Glutamatergic neuron (in vitro differentiated cells): Measurements from ENCODE around the gene ERCC1. TPM values are rescaled to one million over a fixed set of nuclear protein-coding genes. Genes with fewer than 3 reads are reported as not detected.
A peak's percentile ranks its signal among the peaks of the same experiment; 100 is the strongest.
"Not testable (repeated sequence)": the region's sequence is repeated elsewhere in the genome, so short reads cannot be mapped to it uniquely, and the experiment has no call there.

ENCODE experiments used
- DNase-seq: peaks from one replicate; pipeline ENCODE4 v3.0.0; 2022
- H3K27ac Mint-ChIP-seq: one replicate; pipeline ENCODE4 v1.8.0; 2020; ENCODE audit warnings: mild to moderate bottlenecking, mixed read lengths, inconsistent platforms; ENCODE audit not compliant: unreplicated experiment
- H3K27me3 Mint-ChIP-seq: one replicate; pipeline ENCODE4 v1.8.0; 2020; ENCODE audit warnings: mild to moderate bottlenecking, moderate library complexity, mixed read lengths, inconsistent platforms; ENCODE audit not compliant: unreplicated experiment
- H3K36me3 Mint-ChIP-seq: one replicate; pipeline ENCODE4 v1.8.0; 2020; ENCODE audit warnings: mild to moderate bottlenecking, mixed read lengths, inconsistent platforms; ENCODE audit not compliant: unreplicated experiment
- H3K4me1 Mint-ChIP-seq: one replicate; pipeline ENCODE4 v1.8.0; 2020; ENCODE audit warnings: mild to moderate bottlenecking, low read depth, mixed read lengths, inconsistent platforms; ENCODE audit not compliant: unreplicated experiment
- H3K4me3 Mint-ChIP-seq: one replicate; pipeline ENCODE4 v1.8.0; 2020; ENCODE audit warnings: mild to moderate bottlenecking, mixed read lengths, inconsistent platforms; ENCODE audit not compliant: unreplicated experiment
- H3K9me3 Mint-ChIP-seq: one replicate; pipeline ENCODE4 v1.8.0; 2020; ENCODE audit warnings: mild to moderate bottlenecking, moderate library complexity, mixed read lengths, inconsistent platforms; ENCODE audit not compliant: unreplicated experiment
- CTCF ChIP-seq: fragments of 200-600 bp; sonication (generic); IDR thresholded peaks from one replicate; pipeline ENCODE4 v1.5.0; 2021; ENCODE audit not compliant: partially characterized antibody, unreplicated experiment
- total RNA-seq: library from RNA; stranded (reverse); fragmentation: NEBNext Ultra II Directional; extraction: Animal tissue kit (Norgen Biotek cat#: 25700); gene quantifications from one replicate; pipeline ENCODE4 v1.2.1, GENCODE V29; 2021; ENCODE audit not compliant: unreplicated experiment

ERCC1 gene
- total RNA-seq, 1 donor from 2014 or later: 65.7 TPM

GRCh38 chr19:45440873-45441654 lies 17.3 kb upstream of the ERCC1 start:
- no peak for TF ChIP-seq CTCF
- Mint-ChIP-seq H3K4me1 (peaks cover 1% of the 10 kb centered on the region), H3K36me3 (no peaks in the 10 kb centered on the region), H3K9me3 (peaks cover 4% of the 10 kb centered on the region), H3K27ac (no peak overlapping the region), H3K27me3 (peaks cover 7% of the 10 kb centered on the region), H3K4me3 (peak overlapping the region; percentile 78)
- no peak for DNase-seq

GRCh38 chr19:45440259-45440638 lies 16.5 kb upstream of the ERCC1 start:
- Mint-ChIP-seq H3K4me3 (peak overlapping the region; percentile 78), H3K4me1 (peaks cover 1% of the 10 kb centered on the region), H3K36me3 (no peaks in the 10 kb centered on the region), H3K27ac (no peak overlapping the region), H3K27me3 (peaks cover 6% of the 10 kb centered on the region), H3K9me3 (peaks cover 3% of the 10 kb centered on the region)
- no peak for TF ChIP-seq CTCF
- no peak for DNase-seq

GRCh38 chr19:45439569-45440258 lies 16.0 kb upstream of the ERCC1 start:
- Mint-ChIP-seq H3K4me3 (peak overlapping the region; percentile 78), H3K27ac (no peak overlapping the region), H3K36me3 (no peaks in the 10 kb centered on the region), H3K27me3 (peaks cover 6% of the 10 kb centered on the region), H3K4me1 (peaks cover 1% of the 10 kb centered on the region), H3K9me3 (peaks cover 3% of the 10 kb centered on the region)
- TF ChIP-seq CTCF: peak; percentile 100
- peak; percentile 87 for DNase-seq

GRCh38 chr19:45439190-45439568 lies 15.5 kb upstream of the ERCC1 start:
- Mint-ChIP-seq H3K36me3 (no peaks in the 10 kb centered on the region), H3K4me1 (peaks cover 1% of the 10 kb centered on the region), H3K27me3 (peaks cover 3% of the 10 kb centered on the region), H3K9me3 (peaks cover 3% of the 10 kb centered on the region), H3K4me3 (no peak overlapping the region), H3K27ac (no peak overlapping the region)
- no peak for DNase-seq
- TF ChIP-seq CTCF: no peak

- Mint-ChIP-seq H3K27me3 (no peaks in the 10 kb centered on the region), H3K9me3 (peaks cover 3% of the 10 kb centered on the region), H3K4me1 (no peaks in the 10 kb centered on the region), H3K4me3 (no peak overlapping the region), H3K27ac (no peak overlapping the region), H3K36me3 (no peaks in the 10 kb centered on the region)
- DNase-seq: no peak
- no peak for TF ChIP-seq CTCF
These were observed 13.6 kb upstream of the ERCC1 start for GRCh38 chr19:45437328-45437727.

- not testable (repeated sequence) for H3K27ac Mint-ChIP-seq, H3K9me3 Mint-ChIP-seq, DNase-seq, H3K36me3 Mint-ChIP-seq, H3K4me3 Mint-ChIP-seq, H3K4me1 Mint-ChIP-seq, H3K27me3 Mint-ChIP-seq
These were observed 8.8 kb upstream of the ERCC1 start for GRCh38 chr19:45432543-45432942.

GRCh38 chr19:45431008-45431407 lies 7.3 kb upstream of the ERCC1 start:
- H3K9me3 Mint-ChIP-seq, H3K36me3 Mint-ChIP-seq: not testable (repeated sequence)

GRCh38 chr19:45429896-45430295 lies 6.2 kb upstream of the ERCC1 start:
- not testable (repeated sequence) for H3K27me3 Mint-ChIP-seq

More at GRCh38 chr19:45431008-45431407, 7.3 kb upstream of the ERCC1 start:
- H3K27me3 Mint-ChIP-seq, DNase-seq, H3K4me3 Mint-ChIP-seq, H3K4me1 Mint-ChIP-seq, H3K27ac Mint-ChIP-seq: not testable (repeated sequence)

More at GRCh38 chr19:45429896-45430295, 6.2 kb upstream of the ERCC1 start:
- not testable (repeated sequence) for DNase-seq, H3K4me1 Mint-ChIP-seq, H3K4me3 Mint-ChIP-seq, H3K9me3 Mint-ChIP-seq, H3K27ac Mint-ChIP-seq, H3K36me3 Mint-ChIP-seq
